KMS-11 (cell line): Measurements from ENCODE around the gene LETM1.

Source experiments
- H2AFZ ChIP-seq: fragments of 200-600 bp; sonication (generic); 2 replicates; pipeline ENCODE4 v1.6.1; 2016; ENCODE audit warnings: antibody characterized with exemption, mixed run types, low read depth
- H3K27ac ChIP-seq: fragments of 200-600 bp; sonication (generic); 2 replicates; pipeline ENCODE4 v1.6.1; 2016; ENCODE audit warnings: mild to moderate bottlenecking, mixed run types
- H3K27me3 ChIP-seq: fragments of 200-600 bp; sonication (generic); 2 replicates; pipeline ENCODE4 v1.6.1; 2017; ENCODE audit warnings: mild to moderate bottlenecking, low read depth, mixed run types, moderate library complexity; ENCODE audit not compliant: insufficient read depth
- H3K36me3 ChIP-seq: fragments of 200-600 bp; sonication (generic); 2 replicates; pipeline ENCODE4 v1.6.1; 2017; ENCODE audit warnings: mild to moderate bottlenecking, mixed run types; ENCODE audit not compliant: insufficient read depth
- H3K4me1 ChIP-seq: fragments of 200-600 bp; sonication (generic); 2 replicates; pipeline ENCODE4 v1.6.1; 2016; ENCODE audit warnings: mild to moderate bottlenecking, low read depth, mixed run types; ENCODE audit not compliant: poor library complexity, severe bottlenecking
- H3K4me2 ChIP-seq: fragments of 200-600 bp; sonication (generic); 2 replicates; pipeline ENCODE4 v1.7.0; 2016; ENCODE audit warnings: mild to moderate bottlenecking, mixed run types
- H3K4me3 ChIP-seq: fragments of 200-600 bp; sonication (generic); IDR thresholded peaks from 2 replicates; pipeline ENCODE4 v1.6.1; 2017; ENCODE audit warnings: low read depth, low read length, mixed read lengths; ENCODE audit not compliant: insufficient read depth
- H3K79me2 ChIP-seq: fragments of 200-600 bp; sonication (generic); 2 replicates; pipeline ENCODE4 v1.6.1; 2016; ENCODE audit warnings: low read depth, mixed run types; ENCODE audit not compliant: insufficient read depth
- H3K9ac ChIP-seq: fragments of 200-600 bp; sonication (generic); 2 replicates; pipeline ENCODE4 v1.6.1; 2016; ENCODE audit warnings: mild to moderate bottlenecking, mixed run types
- H4K20me1 ChIP-seq: fragments of 200-600 bp; sonication (generic); 2 replicates; pipeline ENCODE4 v1.6.1; 2016; ENCODE audit warnings: mild to moderate bottlenecking, mixed run types; ENCODE audit not compliant: insufficient read depth
- CTCF ChIP-seq: fragments of 200-600 bp; sonication (generic); conservative IDR thresholded peaks from 2 replicates; pipeline ENCODE4 v1.6.1; 2017; ENCODE audit warnings: low read depth, mild to moderate bottlenecking, antibody characterized with exemption, low read length, moderate library complexity, mixed read lengths

LETM1 gene

GRCh38 chr4:1831331-1831730 is 24.6 kb downstream of the LETM1 start:
- Histone ChIP-seq H3K4me2 (no peak overlapping the region), H3K9ac (no peak overlapping the region), H3K4me3 (no peak overlapping the region), H3K27ac (no peak overlapping the region), H3K79me2 (no peaks in the 10 kb centered on the region), H3K36me3 (no peaks in the 10 kb centered on the region), H4K20me1 (no peaks in the 10 kb centered on the region), H3K4me1 (no peaks in the 10 kb centered on the region), H3K27me3 (no peaks in the 10 kb centered on the region), H2AFZ (no peak overlapping the region)
- no peak for TF ChIP-seq CTCF

- Histone ChIP-seq H3K4me1 (no peaks in the 10 kb centered on the region), H3K27me3 (no peaks in the 10 kb centered on the region), H3K9ac (no peak overlapping the region), H4K20me1 (no peaks in the 10 kb centered on the region), H3K36me3 (no peaks in the 10 kb centered on the region), H3K27ac (no peak overlapping the region), H3K4me2 (no peak overlapping the region), H3K4me3 (no peak overlapping the region), H3K79me2 (no peaks in the 10 kb centered on the region), H2AFZ (no peak overlapping the region)
- no peak for TF ChIP-seq CTCF
These were observed 25.2 kb downstream of the LETM1 start for GRCh38 chr4:1830642-1831228.

GRCh38 chr4:1830234-1830633 is 25.7 kb downstream of the LETM1 start:
- no peaks in the 10 kb centered on the region for H3K36me3 ChIP-seq
- no peak overlapping the region for H3K4me2 ChIP-seq
- H3K27me3 ChIP-seq, result no peaks in the 10 kb centered on the region
- H4K20me1 ChIP-seq, result no peaks in the 10 kb centered on the region
- no peaks in the 10 kb centered on the region for H3K4me1 ChIP-seq
- H3K79me2 ChIP-seq, result no peaks in the 10 kb centered on the region
- no peak overlapping the region for H2AFZ ChIP-seq
- H3K4me3 ChIP-seq, result no peak overlapping the region
- TF ChIP-seq CTCF, result no peak
- H3K9ac ChIP-seq, result no peak overlapping the region
- no peak overlapping the region for H3K27ac ChIP-seq

- Histone ChIP-seq H3K36me3 (no peaks in the 10 kb centered on the region), H2AFZ (no peak overlapping the region), H3K9ac (no peak overlapping the region), H3K4me3 (no peak overlapping the region), H3K27me3 (no peaks in the 10 kb centered on the region), H3K27ac (no peak overlapping the region), H3K4me1 (no peaks in the 10 kb centered on the region), H3K79me2 (no peaks in the 10 kb centered on the region), H3K4me2 (no peak overlapping the region), H4K20me1 (no peaks in the 10 kb centered on the region)
- no peak for TF ChIP-seq CTCF
These were observed 29.2 kb downstream of the LETM1 start for GRCh38 chr4:1826531-1827350.
